HG02610 (cell line): ENCODE measurements around the gene PHACTR1.

ENCODE experiments used
- ATAC-seq: cut with Tn5 transposase; IDR thresholded peaks from one replicate; pipeline ENCODE4 v1.9.1; 2021; ENCODE audit warnings: mild to moderate bottlenecking, moderate library complexity; ENCODE audit not compliant: unreplicated experiment

PHACTR1 gene

GRCh38 chr6:13247627-13248026 lies 531.1 kb downstream of the PHACTR1 start:
- ATAC-seq = no peak

- ATAC-seq = no peak
These were observed 531.5 kb downstream of the PHACTR1 start for GRCh38 chr6:13248053-13248452.

GRCh38 chr6:13248584-13248985 lies 532.0 kb downstream of the PHACTR1 start:
- ATAC-seq = no peak

- ATAC-seq = no peak
These were observed 532.4 kb downstream of the PHACTR1 start for GRCh38 chr6:13248994-13249393.

- no peak for ATAC-seq
These were observed 533.2 kb downstream of the PHACTR1 start for GRCh38 chr6:13249817-13250216.

GRCh38 chr6:13250703-13251102 lies 534.1 kb downstream of the PHACTR1 start:
- ATAC-seq = no peak

- ATAC-seq = no peak
These were observed 534.7 kb downstream of the PHACTR1 start for GRCh38 chr6:13251242-13251641.

GRCh38 chr6:13252790-13253189 lies 536.2 kb downstream of the PHACTR1 start:
- no peak for ATAC-seq

GRCh38 chr6:13253272-13253671 lies 536.7 kb downstream of the PHACTR1 start:
- ATAC-seq = no peak

GRCh38 chr6:13256266-13257001 lies 539.9 kb downstream of the PHACTR1 start:
- no peak for ATAC-seq

- ATAC-seq = peak; percentile 78
These were observed 542.8 kb downstream of the PHACTR1 start for GRCh38 chr6:13259393-13259792.

- ATAC-seq = no peak
These were observed 543.6 kb downstream of the PHACTR1 start for GRCh38 chr6:13260101-13260598.

- ATAC-seq = no peak
These were observed 544.3 kb downstream of the PHACTR1 start for GRCh38 chr6:13260831-13261230.

GRCh38 chr6:13261464-13261994 lies 545.0 kb downstream of the PHACTR1 start:
- peak; percentile 44 for ATAC-seq

- no peak for ATAC-seq
These were observed 546.0 kb downstream of the PHACTR1 start for GRCh38 chr6:13262302-13263230.

GRCh38 chr6:13263669-13264068 lies 547.1 kb downstream of the PHACTR1 start:
- no peak for ATAC-seq

- ATAC-seq = no peak
These were observed 550.6 kb downstream of the PHACTR1 start for GRCh38 chr6:13267142-13267651.

GRCh38 chr6:13268913-13269518 lies 552.4 kb downstream of the PHACTR1 start:
- ATAC-seq = no peak

- ATAC-seq = peak; percentile 57
These were observed 555.8 kb downstream of the PHACTR1 start for GRCh38 chr6:13272131-13273046.
